ENCODE results near the gene NBPF3.

Gene NBPF3

DNA sequence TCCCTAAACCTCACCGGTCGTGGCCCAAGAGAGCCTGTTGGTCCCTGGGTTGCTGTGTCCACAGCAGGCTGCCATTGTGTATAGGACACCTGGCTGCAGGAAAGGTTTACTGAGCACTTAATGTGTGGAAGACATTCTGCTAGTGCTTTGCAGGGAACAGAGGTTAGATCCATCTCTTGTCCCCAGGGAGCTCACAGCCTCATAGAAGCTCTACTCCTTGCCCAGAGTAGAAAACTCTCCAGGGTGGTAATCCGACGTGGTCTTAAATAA is 52.4 kb downstream of the NBPF3 start:
- no peak overlapping the region for H3K9ac ChIP-seq (ENCODE audit: low read depth, low read length)
- H3K36me3 ChIP-seq (ENCODE audit: insufficient read depth, low read length): no peaks in the 10 kb centered on the region
- no peak overlapping the region for H3K27ac ChIP-seq (ENCODE audit: low read length)
- no peaks in the 10 kb centered on the region for H4K20me1 ChIP-seq (ENCODE audit: insufficient read depth, low read length)
- no peak for ATAC-seq (ENCODE audit: insufficient read depth, low read depth)
- no peaks in the 10 kb centered on the region for H3K79me2 ChIP-seq (ENCODE audit: insufficient read depth, low read length)
- H3K27me3 ChIP-seq (ENCODE audit: insufficient read depth, low read length, poor library complexity): peaks cover 3% of the 10 kb centered on the region
- H3K4me1 ChIP-seq (ENCODE audit: insufficient read depth, low read length): peaks cover 3% of the 10 kb centered on the region; the same call in 1 of the 2 replicates
- no peak overlapping the region for H3K4me3 ChIP-seq (ENCODE audit: low read depth in 1 of 2, low read length in 2 of 2)
- DNase-seq: no peak
- no peak overlapping the region for H3K4me2 ChIP-seq (ENCODE audit: insufficient read depth, low read length)
- H3K9me3 ChIP-seq (ENCODE audit: insufficient read depth, low read length, severe bottlenecking): peaks cover 5% of the 10 kb centered on the region
- H2AFZ ChIP-seq (ENCODE audit: low read depth, low read length): no peak overlapping the region
- TF ChIP-seq EZH2 (IDR thresholded peaks at IDR 0.05; ENCODE audit: borderline replicate concordance, low read depth, low read length, severe bottlenecking): no peak
- TF ChIP-seq, protein P1, sequence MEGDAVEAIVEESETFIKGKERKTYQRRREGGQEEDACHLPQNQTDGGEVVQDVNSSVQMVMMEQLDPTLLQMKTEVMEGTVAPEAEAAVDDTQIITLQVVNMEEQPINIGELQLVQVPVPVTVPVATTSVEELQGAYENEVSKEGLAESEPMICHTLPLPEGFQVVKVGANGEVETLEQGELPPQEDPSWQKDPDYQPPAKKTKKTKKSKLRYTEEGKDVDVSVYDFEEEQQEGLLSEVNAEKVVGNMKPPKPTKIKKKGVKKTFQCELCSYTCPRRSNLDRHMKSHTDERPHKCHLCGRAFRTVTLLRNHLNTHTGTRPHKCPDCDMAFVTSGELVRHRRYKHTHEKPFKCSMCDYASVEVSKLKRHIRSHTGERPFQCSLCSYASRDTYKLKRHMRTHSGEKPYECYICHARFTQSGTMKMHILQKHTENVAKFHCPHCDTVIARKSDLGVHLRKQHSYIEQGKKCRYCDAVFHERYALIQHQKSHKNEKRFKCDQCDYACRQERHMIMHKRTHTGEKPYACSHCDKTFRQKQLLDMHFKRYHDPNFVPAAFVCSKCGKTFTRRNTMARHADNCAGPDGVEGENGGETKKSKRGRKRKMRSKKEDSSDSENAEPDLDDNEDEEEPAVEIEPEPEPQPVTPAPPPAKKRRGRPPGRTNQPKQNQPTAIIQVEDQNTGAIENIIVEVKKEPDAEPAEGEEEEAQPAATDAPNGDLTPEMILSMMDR (IDR thresholded peaks at IDR 0.05; ENCODE audit: borderline replicate concordance, extremely low read depth, low read length, poor library complexity, severe bottlenecking): no peak

DNA sequence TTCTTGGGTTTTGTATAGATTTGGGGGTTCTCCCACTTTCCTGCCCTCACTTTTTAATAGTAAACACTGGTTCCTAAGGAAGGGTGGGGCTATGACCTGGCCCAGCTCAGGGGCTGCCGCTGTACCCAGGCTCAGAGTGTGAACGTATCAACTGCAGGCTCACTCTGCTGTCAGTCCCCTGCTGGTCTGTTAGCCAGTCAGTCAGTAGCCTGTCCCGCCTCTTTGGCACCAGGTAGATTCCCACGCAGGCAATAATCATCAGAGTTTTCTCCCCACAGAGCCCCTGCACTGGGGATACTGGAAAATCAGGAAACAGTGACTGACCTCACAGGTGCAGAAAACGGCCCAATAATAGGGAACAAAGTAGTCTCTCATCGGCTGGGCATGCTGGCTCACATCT is 54.3 kb downstream of the NBPF3 start:
- Histone ChIP-seq H3K9me3 (ENCODE audit: insufficient read depth, low read length, severe bottlenecking) (peaks cover 7% of the 10 kb centered on the region), H2AFZ (ENCODE audit: low read depth, low read length) (no peak overlapping the region), H3K36me3 (ENCODE audit: insufficient read depth, low read length) (no peaks in the 10 kb centered on the region), H3K27ac (ENCODE audit: low read length) (no peak overlapping the region), H3K27me3 (ENCODE audit: insufficient read depth, low read length, poor library complexity) (peaks cover 3% of the 10 kb centered on the region), H3K4me2 (ENCODE audit: insufficient read depth, low read length) (no peak overlapping the region), H3K9ac (ENCODE audit: low read depth, low read length) (no peak overlapping the region), H4K20me1 (ENCODE audit: insufficient read depth, low read length) (no peaks in the 10 kb centered on the region), H3K79me2 (ENCODE audit: insufficient read depth, low read length) (no peaks in the 10 kb centered on the region), H3K4me1 (ENCODE audit: insufficient read depth, low read length) (no peaks in the 10 kb centered on the region), H3K4me3 (ENCODE audit: low read depth in 1 of 2, low read length in 2 of 2) (no peak overlapping the region)
- TF ChIP-seq EZH2 (IDR thresholded peaks at IDR 0.05; ENCODE audit: borderline replicate concordance, low read depth, low read length, severe bottlenecking): no peak
- TF ChIP-seq, protein P1 (IDR thresholded peaks at IDR 0.05; ENCODE audit: borderline replicate concordance, extremely low read depth, low read length, poor library complexity, severe bottlenecking): no peak
- no peak for DNase-seq
- ATAC-seq (ENCODE audit: insufficient read depth, low read depth): no peak

- no peak overlapping the region for H3K4me2 ChIP-seq (ENCODE audit: insufficient read depth, low read length)
Measured at GRCh38 chr1:21495225-21495820, 55.4 kb downstream of the NBPF3 start.

More at GRCh38 chr1:21495225-21495820, 55.4 kb downstream of the NBPF3 start:
- Histone ChIP-seq H3K79me2 (ENCODE audit: insufficient read depth, low read length) (no peaks in the 10 kb centered on the region), H3K27me3 (ENCODE audit: insufficient read depth, low read length, poor library complexity) (peaks cover 3% of the 10 kb centered on the region), H3K27ac (ENCODE audit: low read length) (no peak overlapping the region), H4K20me1 (ENCODE audit: insufficient read depth, low read length) (no peaks in the 10 kb centered on the region), H3K9me3 (ENCODE audit: insufficient read depth, low read length, severe bottlenecking) (peaks cover 7% of the 10 kb centered on the region), H3K4me3 (ENCODE audit: low read depth in 1 of 2, low read length in 2 of 2) (no peak overlapping the region), H3K9ac (ENCODE audit: low read depth, low read length) (no peak overlapping the region), H3K36me3 (ENCODE audit: insufficient read depth, low read length) (no peaks in the 10 kb centered on the region), H2AFZ (ENCODE audit: low read depth, low read length) (no peak overlapping the region), H3K4me1 (ENCODE audit: insufficient read depth, low read length) (no peaks in the 10 kb centered on the region)
- DNase-seq (no peak), ATAC-seq (ENCODE audit: insufficient read depth, low read depth) (no peak)
- TF ChIP-seq, protein P1 (IDR thresholded peaks at IDR 0.05; ENCODE audit: borderline replicate concordance, extremely low read depth, low read length, poor library complexity, severe bottlenecking): no peak
- no peak for TF ChIP-seq EZH2 (IDR thresholded peaks at IDR 0.05; ENCODE audit: borderline replicate concordance, low read depth, low read length, severe bottlenecking)
